ENCODE results near the gene INO80D. TPM values are rescaled to one million over a fixed set of nuclear protein-coding genes. Genes with fewer than 3 reads are reported as not detected.
"Not testable (repeated sequence)": the region's sequence is repeated elsewhere in the genome, so short reads cannot be mapped to it uniquely, and the experiment has no call there.

INO80D gene
- total and polyA plus RNA-seq, 2 of the 13 experiments (the other 11 are each of a cell fraction or from before 2014, with no cell fraction given): 7.6 to 7.9 TPM

DNA sequence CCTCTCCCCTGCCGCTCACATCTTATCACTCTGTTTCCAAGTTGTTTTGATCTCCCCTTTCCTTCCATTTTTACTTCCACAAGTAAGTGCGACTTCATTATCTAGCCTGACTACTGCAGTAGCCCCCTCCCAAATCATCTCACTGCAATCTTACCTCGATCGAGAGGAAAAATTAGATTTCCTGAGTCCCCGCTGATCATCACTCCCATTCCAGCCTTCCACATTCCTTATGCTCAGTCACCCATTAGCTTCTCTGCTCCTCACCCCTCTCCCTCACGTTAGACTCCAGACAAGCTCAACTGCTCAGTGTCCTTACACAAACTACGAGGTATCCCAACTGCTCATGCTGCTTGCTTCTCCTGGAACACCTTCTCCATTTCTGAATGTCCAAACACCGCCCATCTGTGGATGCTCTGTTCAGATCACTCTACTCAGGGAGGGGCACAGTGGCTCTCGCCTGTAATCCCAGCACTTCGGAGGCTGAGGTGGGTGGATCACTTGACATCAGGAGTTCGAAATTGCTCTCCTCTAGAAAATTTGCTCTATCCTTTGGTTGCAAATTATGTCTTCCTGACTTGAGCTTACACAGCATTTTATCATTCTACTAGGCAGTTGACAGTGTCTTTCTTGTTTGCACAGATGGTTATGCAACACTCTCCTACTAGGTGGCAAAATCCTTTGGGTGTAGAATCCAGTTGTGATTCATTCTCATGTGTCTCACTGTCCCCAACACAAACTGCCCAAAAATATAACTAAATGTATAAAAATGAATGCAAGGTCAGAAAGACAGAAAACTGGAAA, 96.5 kb downstream of the INO80D start (continued):
- TF ChIP-seq, protein P1, sequence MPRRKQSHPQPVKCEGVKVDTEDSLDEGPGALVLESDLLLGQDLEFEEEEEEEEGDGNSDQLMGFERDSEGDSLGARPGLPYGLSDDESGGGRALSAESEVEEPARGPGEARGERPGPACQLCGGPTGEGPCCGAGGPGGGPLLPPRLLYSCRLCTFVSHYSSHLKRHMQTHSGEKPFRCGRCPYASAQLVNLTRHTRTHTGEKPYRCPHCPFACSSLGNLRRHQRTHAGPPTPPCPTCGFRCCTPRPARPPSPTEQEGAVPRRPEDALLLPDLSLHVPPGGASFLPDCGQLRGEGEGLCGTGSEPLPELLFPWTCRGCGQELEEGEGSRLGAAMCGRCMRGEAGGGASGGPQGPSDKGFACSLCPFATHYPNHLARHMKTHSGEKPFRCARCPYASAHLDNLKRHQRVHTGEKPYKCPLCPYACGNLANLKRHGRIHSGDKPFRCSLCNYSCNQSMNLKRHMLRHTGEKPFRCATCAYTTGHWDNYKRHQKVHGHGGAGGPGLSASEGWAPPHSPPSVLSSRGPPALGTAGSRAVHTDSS (CRISPR knock-in tag; conservative IDR thresholded peaks at IDR 0.05): no peak
- no peak for TF ChIP-seq ZSCAN30 (CRISPR knock-in tag; IDR thresholded peaks at IDR 0.05)
- TF ChIP-seq, protein P2, sequence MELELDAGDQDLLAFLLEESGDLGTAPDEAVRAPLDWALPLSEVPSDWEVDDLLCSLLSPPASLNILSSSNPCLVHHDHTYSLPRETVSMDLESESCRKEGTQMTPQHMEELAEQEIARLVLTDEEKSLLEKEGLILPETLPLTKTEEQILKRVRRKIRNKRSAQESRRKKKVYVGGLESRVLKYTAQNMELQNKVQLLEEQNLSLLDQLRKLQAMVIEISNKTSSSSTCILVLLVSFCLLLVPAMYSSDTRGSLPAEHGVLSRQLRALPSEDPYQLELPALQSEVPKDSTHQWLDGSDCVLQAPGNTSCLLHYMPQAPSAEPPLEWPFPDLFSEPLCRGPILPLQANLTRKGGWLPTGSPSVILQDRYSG (CRISPR knock-in tag; IDR thresholded peaks at IDR 0.05): no peak
- TF ChIP-seq, protein P3, sequence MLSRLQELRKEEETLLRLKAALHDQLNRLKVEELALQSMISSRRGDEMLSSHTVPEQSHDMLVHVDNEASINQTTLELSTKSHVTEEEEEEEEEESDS (CRISPR knock-in tag; IDR thresholded peaks at IDR 0.05; ENCODE audit: borderline replicate concordance): no peak
- no peak for TF ChIP-seq IKZF4 (CRISPR knock-in tag; IDR thresholded peaks at IDR 0.05; ENCODE audit: borderline replicate concordance, low read depth, not compliant biosample characterization)
- no peak for TF ChIP-seq IKZF1 (IDR thresholded peaks at IDR 0.05)
- TF ChIP-seq PITX1 (CRISPR knock-in tag; IDR thresholded peaks at IDR 0.05): no peak
- no peak for TF ChIP-seq ZNF530 (CRISPR knock-in tag; IDR thresholded peaks at IDR 0.05; ENCODE audit: low read depth)
- no peak for TF ChIP-seq U2AF1 (optimal IDR thresholded peaks at IDR 0.05; ENCODE audit: low read depth, low read length)
- TF ChIP-seq THAP11 (CRISPR knock-in tag; IDR thresholded peaks at IDR 0.05): peak; percentile 60
- TF ChIP-seq, protein P4, sequence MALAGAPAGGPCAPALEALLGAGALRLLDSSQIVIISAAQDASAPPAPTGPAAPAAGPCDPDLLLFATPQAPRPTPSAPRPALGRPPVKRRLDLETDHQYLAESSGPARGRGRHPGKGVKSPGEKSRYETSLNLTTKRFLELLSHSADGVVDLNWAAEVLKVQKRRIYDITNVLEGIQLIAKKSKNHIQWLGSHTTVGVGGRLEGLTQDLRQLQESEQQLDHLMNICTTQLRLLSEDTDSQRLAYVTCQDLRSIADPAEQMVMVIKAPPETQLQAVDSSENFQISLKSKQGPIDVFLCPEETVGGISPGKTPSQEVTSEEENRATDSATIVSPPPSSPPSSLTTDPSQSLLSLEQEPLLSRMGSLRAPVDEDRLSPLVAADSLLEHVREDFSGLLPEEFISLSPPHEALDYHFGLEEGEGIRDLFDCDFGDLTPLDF (CRISPR knock-in tag; IDR thresholded peaks at IDR 0.05): no peak
- no peak for TF ChIP-seq SP140L (CRISPR knock-in tag; IDR thresholded peaks at IDR 0.05; ENCODE audit: borderline replicate concordance)
- no peak for TF ChIP-seq ARNT2 (CRISPR knock-in tag; IDR thresholded peaks at IDR 0.05; ENCODE audit: low read depth)
- TF ChIP-seq, protein P5, sequence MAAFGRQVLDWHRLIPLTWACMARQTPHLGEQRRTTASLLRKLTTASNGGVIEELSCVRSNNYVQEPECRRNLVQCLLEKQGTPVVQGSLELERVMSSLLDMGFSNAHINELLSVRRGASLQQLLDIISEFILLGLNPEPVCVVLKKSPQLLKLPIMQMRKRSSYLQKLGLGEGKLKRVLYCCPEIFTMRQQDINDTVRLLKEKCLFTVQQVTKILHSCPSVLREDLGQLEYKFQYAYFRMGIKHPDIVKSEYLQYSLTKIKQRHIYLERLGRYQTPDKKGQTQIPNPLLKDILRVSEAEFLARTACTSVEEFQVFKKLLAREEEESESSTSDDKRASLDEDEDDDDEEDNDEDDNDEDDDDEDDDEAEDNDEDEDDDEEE (CRISPR knock-in tag; IDR thresholded peaks at IDR 0.05): no peak

DNA sequence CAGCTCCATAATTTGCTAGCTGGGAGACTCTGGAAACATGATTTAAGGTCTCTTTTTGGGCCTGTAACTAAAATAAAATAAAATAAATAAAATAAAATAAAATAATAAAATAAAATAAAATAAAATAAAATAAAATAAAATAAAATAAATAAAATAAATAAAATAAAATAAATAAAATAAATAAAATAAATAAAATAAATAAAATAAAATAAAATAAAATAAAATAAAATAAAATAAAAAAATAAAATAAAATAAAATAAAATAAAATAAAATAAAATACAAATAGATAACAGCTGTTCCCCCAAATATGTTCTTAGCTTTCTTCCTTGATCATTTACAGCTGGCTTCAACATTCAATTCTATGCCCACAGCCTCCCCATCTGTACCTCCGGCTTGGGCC, 97.3 kb downstream of the INO80D start:
- H3K9me3 ChIP-seq (ENCODE audit: low read length); H3K36me3 ChIP-seq (replicated peaks in 1 of 2; ENCODE audit: control insufficient read depth in 1 of 2, insufficient read depth in 2 of 2, low read length in 2 of 2); H3K4me2 ChIP-seq (ENCODE audit: low read depth, low read length); POLR2A ChIA-PET; H3K9ac ChIP-seq (ENCODE audit: insufficient read depth, low read depth, low read length); CTCF ChIA-PET (ENCODE audit: low intra/inter-chr PET ratio, low total read pairs); DNase-seq (ENCODE audit: low spot score); H2AFZ ChIP-seq (ENCODE audit: low read length); H3K4me3 ChIP-seq (replicated peaks in 1 of 3; ENCODE audit: insufficient read depth in 1 of 3, low read depth in 2 of 3, low read length in 3 of 3); FAIRE-seq; H3K79me2 ChIP-seq (ENCODE audit: insufficient read depth, low read length); ATAC-seq; H3K27ac ChIP-seq (ENCODE audit: extremely low read length, insufficient read depth, low read length); H3K27me3 ChIP-seq (ENCODE audit: control insufficient read depth in 1 of 2, insufficient read depth in 2 of 2, low read length in 2 of 2); BruUV-seq (replicated peaks); H4K20me1 ChIP-seq (ENCODE audit: insufficient read depth, low read length); in situ Hi-C loops (cut with HindIII; ENCODE audit: extremely low pct_ligation_motif_present, low pct_unique_long_range_greater_than_20kb): not testable (repeated sequence)
- peaks cover 52% of the 10 kb centered on the region for H3K4me1 ChIP-seq (ENCODE audit: insufficient read depth, low read length)
- intact Hi-C loops (cut with micrococcal nuclease; ENCODE audit: unreplicated experiment): loop anchor here (2.0 kb wide), 1 partner anchor 14 kb away; no protein-coding TSS in a partner anchor
- 89% methylated on average over 1 of the region's 1 CpG for WGBS (ENCODE audit: low lambda C conversion rate)

Data from HepG2 (cell line).